Measurements from ENCODE around the gene OSBPL1A. TPM values are rescaled to one million over a fixed set of nuclear protein-coding genes. Genes with fewer than 3 reads are reported as not detected.

Gene OSBPL1A
- 149 and 151 TPM in 2 replicates for polyA plus RNA-seq

GRCh38 chr18:24397694-24398368, at the start of gene OSBPL1A:
Gene OSBPL1A, minus strand, starts transcription at chr18:24397824. Its CDS starts 20,291 bp downstream, at chr18:24377533.

GRCh38 chr18:24426398-24427294, 29.0 kb upstream of the OSBPL1A start, which contains the start of gene IMPACT:
Gene IMPACT, plus strand, starts transcription at chr18:24426670. Its CDS starts 87 bp downstream, at chr18:24426757.

GRCh38 chr18:24138789-24139616, 258.6 kb downstream of the OSBPL1A start, which contains the start of gene CABYR:
Gene CABYR, plus strand, starts transcription at chr18:24139062. Its CDS starts 4,053 bp downstream, at chr18:24143115.

Other genes starting within 250 kb of the OSBPL1A start
- gene IMPACT, start 28.8 kb upstream of the OSBPL1A start, polyA plus RNA-seq, result 35.3 and 45.0 TPM in 2 replicates
- not detected in 2 replicates for gene HRH4, start 62.8 kb upstream of the OSBPL1A start, polyA plus RNA-seq

All from Purkinje cell (primary cell).